ENCODE measurements around the gene SMC5.
A peak's percentile ranks its signal among the peaks of the same experiment; 100 is the strongest.
"Not testable (repeated sequence)": the region's sequence is repeated elsewhere in the genome, so short reads cannot be mapped to it uniquely, and the experiment has no call there.

SMC5 gene

DNA sequence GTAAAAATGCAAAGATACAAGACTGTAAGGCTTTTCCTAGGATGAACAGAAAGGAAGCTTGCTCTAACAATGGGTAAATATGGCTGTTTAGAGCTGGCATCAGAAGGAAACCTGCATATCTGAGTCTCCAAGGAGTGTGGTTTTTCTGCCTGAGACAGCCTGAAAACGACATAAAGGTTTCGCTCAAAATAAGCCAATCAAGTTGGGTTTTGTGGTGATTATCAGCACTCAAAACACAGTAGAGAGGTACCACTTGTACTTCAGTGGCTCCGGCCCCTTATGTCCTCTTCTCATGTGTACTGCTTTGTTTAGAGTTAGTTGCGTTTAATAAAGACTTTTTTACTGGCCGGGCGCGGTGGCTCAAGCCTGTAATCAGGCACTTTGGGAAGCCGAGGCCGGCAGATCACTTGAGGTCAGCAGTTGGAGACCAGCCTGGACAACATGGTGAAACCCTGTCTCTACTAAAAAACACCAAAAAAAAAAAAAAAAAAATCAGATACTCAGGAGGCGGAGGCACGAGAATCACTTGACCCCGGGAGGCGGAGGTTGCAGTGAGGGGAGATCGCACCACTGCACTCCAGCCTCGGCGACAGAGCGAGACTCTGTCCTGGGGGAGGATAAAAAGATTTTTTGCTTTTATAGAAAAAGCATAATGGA is 116.3 kb downstream of the SMC5 start:
- DNase-seq = no peak

DNA sequence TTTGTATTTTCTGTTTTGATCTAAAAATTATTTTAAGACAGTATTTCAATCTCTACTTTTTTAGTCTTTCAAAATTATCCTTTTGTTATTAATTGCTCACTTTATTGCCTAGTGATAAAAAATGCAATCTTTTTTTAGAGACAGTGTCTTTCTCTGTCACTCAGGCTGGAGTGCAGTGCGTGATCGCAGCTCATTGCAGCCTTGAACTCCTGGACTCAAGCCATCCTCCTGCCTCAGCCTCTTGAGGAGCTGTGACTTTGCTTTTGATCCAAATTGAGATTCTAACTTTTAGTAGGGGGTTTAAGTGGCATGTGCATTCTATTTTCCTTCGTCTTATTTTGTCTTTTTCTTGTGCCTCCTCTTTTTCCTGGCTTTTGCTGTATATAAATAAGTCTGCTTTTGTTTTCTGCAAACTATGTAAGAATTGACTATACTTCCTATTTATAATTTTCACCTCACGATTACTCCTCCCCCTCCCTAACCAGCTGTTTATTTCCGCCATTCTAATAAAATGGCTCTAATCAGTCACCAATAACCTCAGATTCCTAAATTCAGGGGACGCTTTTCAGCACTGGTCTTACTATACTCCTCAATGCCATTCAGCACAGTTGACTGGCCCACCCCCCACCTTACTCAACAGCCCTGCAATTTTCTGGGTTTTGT is 123.4 kb downstream of the SMC5 start:
- no peak for DNase-seq

DNA sequence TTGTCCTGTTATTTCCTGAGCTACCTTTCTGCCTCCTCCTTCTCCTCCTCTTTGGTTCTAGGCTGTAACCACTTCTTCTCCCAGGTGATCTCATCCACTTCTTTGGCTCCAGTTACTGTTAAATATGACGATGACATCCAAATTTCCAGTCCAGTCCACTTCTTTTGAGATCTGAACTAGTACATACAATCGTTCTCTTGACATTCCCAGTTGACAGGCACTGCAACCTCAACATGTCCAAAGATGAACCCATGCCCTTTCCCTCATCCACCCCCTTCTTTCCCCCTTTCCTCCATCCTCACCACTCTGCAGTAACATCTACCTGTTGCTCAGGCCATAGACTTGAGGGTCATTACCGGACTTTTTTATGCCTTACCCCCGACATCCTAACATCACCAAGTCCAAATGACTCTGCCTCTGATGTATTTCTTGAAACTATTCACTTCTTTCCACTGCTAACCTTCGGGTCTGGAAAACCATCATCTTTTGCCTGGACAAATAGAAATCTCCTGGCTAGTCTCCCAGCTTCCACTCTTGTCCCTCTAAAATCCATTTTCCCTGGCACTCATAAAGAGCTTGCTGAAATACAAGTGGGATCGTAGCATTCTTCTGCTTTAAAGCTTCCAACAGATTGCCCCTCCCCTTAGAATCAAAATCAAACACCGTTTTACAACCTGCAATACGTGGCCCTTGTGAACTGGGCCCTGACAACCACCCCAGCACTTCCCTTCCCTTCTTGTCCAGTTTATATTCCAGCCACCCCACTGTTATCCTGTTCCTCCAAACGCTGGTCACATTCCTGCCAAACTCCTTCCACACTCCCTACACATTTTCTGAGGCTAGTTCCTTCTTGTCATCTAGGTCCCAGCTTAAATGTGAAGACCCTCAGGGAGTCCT is 124.2 kb downstream of the SMC5 start:
- DNase-seq = no peak

DNA sequence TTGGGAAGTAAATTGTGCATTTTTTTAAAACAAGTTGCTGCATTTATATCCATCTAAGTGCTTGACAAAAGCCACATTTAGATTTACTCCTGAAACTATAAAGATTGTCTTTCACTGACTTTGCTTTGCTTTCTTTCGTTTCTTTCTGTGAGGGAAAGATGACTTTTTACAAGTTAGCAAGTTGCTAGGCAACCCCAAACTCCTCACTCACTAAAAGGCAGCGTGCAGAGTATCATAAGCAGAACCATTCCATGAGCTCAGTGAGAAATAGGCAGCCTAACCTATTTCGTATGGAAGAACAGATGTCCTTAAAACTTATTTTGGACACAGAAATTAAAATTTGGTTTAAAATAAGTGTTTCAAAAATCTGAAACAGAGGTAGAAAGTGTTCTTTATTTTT is 126.6 kb downstream of the SMC5 start:
- no peak for DNase-seq

DNA sequence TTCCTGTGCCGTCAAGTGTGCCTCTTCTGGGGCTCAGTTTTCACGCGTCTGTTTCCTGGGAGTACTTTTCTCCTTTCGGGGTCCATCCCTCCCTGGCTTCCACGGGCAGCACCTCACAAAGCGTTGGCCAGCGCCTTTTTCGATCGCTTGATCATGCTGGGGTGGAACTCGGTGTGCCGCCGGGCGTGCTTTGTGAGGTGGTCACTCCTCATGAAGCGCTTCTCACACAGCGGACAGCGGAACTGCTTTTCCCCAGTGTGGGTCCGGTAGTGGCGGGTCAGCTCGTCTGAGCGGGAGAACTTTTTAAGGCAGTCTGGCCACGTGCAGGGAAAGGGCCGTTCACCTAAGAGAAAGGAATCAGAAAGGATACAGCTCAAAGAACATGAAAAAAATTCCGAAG is 128.9 kb downstream of the SMC5 start:
- no peak for DNase-seq

DNA sequence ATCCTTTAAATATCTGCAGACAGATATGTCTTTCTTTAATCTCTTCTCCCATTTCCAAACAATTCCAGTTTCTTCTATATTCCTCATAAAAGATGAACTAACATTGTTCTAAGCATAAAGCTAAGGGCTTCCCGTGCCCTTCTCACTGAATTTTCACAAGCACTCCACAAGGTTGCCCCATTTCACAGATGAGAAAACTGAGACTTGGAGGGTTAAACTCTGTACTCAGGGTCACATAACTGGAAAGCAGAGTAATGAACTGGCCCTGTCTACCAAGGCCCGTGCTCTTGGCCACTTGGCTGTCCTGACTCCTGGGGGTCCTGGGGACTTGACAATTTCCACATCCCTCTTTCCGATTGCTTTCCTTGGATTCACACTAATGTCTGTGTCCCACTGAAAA is 130.4 kb downstream of the SMC5 start:
- no peak for DNase-seq

DNA sequence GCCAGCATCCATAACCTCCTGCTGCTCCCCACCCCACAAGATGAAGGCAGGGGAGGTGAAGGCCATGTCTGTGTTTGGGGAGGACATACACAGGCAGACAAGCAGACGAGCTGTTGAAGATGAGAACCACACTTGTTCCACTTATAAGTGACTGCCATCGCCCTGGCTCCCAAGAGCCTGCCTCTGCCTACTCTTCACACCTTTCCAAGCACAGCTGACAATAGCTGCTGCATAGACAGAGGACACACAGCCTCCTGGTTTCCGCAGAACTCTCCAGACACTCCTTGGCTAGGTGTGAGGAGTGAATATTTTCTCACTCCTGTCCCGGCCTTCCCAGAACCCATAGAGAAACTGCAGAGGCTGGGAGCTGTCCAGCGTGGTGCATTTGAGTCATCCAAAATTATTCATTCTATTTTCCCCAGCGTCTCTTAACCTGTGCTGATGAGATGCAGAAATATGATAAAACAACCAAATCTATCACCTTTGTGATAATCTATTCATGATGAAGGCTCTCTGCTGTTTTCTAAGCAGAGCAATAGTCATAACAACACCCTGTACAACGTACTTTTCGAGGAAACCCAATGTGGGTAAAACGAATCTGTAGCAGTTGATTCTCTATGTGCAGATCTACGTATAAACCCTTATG is 131.0 kb downstream of the SMC5 start:
- DNase-seq = no peak

DNA sequence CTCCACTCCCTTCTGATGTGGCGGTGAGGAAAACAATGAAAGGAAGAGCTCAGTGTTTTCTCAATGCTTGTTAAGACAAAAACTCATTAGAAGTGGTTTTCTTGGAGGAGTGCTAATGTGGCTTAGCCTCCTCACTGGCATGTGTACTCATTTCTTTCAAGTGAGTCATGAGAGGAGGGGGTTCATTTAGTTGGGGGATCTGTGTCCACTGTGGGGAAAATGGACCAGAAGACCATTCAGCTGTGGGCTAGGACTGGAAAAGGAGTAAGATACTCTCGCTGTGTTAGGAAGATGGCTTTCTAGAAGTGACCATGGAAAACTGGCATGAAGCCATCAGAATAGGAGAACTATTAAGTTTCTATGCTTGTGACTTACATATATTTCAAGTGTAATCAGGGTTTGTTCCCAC is 132.2 kb downstream of the SMC5 start:
- no peak for DNase-seq

DNA sequence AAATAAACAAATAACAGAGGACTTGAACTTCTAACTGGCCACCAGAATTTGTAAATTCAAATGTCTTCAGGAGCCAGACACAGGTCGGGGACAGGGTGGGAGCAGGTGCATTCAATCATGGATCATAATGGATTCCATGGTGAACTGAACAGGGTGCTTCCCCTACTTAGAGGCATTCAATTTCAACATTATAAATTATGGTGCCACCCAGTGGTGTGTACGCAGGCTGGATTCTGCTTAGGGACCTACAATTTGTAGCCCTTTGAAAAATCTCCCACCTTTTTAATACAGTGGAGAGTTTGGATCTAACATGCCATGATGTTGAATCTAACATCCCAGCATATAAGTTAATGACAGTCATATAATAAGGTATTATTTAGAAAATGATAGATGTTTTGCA is 133.4 kb downstream of the SMC5 start:
- DNase-seq = peak; percentile 46

DNA sequence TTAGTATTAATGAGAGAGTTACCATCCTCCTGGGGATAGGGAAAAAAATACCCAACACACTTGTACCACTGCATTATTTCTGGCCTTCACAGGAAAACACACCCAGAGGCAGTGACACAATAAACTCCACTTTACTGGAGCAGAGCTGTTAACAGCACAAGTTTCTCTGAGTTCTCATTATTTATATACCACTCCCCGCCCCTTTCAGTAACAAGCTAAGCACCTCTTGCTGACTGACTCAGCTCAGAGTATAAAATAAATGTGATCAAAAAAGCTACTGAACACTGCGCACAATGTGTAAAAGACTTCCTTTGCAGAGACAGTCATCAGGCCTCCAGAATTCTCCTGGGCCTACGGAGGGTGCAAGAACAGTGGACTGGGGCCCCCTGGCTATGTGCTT is 134.1 kb downstream of the SMC5 start:
- DNase-seq = no peak

DNA sequence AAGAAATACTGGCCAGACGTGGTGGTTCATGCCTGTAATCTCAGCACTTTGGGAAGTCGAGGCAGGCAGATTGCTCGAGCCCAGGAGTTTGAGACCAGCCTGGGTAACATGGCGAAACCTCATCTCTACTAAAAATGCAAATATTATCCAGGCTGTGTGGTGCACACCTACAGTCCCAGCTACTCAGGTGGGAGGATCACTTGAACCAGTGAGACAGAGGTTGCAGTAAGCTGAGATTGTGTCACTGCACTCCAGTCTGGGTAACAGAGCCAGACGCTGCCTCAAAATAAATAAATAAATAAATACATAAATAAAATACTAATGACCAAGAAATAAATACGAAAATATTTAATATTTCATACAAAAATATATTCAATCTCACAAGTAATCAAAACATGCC is 136.9 kb downstream of the SMC5 start:
- DNase-seq = no peak

DNA sequence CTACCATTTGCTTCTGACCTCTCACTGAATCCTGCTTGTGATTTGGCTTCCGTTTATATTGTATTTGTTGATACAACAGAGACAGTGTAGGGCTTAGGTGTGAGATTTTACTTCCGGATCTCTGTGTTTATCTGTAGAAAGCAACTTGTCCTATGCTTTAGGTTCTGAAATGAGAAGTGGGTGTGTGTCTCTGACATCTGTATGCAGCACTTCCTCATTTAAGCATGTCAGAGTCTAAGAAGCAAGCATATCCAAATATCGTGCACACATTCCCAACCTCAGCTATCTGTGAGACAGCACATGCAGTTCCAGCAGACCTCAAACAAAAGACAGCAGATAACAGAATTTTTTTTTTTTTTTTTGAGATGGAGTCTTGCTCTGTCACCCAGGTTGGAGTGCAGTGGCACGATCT is 139.4 kb downstream of the SMC5 start:
- DNase-seq = no peak

DNA sequence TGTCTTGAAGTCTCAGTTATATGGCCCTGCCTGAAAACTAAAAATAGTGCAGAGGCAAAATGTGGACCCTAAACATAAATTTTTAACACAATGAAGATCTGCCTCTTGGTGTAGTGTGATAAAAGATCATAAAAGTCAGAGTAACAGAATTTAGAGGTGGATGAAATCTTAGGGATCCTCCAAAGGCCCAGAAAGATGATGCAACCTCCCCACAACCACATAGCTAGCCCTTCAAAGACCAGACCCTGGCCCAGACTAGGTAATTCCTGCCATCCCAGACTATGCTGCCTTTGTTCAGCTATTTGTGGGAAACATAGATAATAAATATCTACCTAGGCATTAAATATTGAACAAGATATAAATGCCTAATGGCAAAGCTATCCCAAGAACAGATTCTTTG is 140.4 kb downstream of the SMC5 start:
- DNase-seq = no peak

DNA sequence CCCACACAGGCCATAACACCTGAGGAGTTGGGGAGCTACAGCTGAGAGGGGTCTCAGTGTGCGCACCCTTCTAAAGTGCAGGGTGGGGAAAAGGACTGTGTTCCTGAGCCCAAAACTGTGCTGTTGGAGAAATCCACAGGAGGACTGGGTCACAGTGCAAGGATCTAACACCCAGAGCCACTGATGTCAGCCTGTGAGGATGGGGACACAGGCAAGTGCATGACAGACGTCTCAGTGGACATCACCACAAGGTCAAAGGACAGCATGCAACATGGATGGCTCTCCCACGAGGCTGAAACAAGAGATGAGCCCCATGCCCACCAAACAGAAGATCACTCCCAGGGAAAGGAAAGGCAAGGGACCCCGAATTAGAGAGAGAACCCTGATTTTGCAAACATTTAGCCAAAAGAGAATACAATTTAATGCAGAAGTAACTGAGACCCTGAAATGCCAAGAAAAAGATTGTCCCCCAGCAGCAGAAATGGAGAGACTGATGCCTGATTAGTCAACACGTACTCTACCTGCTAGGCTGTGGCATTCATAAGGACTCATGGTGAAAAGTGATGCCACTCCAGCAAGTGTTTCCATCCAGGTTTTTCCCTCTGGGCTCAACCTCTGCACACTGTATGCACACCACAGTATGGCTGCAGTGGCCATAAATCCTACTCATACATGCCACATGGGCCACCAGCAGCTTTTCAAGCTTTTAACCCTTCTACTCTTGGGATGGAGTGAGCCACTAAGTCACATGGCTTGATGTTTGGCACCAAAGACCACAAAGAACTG is 141.5 kb downstream of the SMC5 start:
- DNase-seq = no peak

DNA sequence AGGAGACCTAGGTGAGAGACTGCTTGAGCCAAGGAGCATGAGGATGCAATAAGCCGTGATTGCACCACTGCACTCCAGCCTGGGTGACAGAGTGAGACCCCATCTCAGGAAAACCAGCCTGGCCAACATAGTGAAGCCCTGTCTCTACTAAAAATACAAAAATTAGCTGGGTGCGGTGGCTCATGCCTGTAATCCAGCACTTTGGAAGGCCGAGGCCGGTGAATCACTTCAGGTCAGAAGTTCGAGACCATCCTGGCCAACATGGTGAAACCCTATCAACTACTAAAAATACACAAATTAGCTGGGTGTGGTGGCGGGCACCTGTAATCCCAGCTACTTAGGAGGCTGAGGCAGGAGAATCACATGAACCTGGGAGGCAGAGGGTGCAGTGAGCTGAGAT is 142.5 kb downstream of the SMC5 start:
- DNase-seq = not testable (repeated sequence)

DNA sequence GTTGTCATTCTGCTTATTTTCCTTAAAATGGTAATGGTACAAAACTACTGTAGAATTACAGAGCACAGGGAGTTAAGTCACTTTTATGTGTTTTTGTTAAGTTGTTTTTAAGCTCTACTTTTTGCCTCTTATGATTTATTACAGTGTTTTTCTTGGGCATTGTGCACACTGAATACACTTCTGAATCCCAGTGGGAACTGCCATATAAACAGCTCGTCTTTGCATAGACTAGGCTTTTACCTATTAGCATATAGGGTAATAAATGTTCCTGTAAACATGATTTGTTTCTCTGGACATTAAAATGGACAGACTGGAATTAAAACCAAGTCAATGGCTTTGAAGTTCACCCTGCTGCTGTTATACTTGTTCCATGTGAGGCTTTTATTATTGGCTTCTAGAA is 143.4 kb downstream of the SMC5 start:
- DNase-seq = no peak

DNA sequence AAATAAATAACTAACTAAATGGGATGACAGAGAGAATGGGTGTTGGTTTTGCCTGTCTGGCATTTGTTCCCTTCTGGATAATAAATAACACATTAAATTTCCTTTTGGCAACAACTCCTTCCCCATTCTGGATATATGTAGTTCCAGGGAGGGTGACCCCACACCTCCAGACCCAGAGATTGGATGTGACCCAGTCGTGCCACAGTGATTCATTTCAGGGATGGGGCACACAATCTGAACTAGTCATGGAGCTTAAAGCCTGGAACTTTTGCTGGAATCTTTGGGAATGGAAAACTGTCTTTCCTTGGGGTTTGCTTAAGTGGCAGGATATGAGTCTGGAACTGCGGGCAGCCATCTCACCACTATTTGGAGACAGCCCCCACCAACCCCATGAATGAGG is 144.4 kb downstream of the SMC5 start:
- DNase-seq = no peak

DNA sequence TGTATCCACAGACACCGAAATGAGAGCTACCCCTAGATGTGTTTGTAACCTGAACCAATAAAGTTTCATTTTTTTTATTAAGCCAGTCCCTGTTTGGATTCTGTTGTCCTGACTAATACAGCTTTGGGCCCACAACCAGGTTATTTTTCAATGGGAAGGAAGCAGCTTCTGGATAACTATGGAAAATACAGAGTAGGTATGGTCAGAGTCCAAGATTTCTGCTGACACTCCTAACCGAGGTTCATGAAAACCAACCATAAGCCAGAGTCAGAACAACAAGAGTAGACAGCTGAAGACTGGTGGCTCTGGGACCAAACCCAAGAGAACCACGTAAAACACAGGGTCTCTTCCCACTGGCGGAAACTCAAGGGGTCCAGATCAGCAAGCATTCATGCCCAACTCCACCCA is 144.8 kb downstream of the SMC5 start:
- no peak for DNase-seq

DNA sequence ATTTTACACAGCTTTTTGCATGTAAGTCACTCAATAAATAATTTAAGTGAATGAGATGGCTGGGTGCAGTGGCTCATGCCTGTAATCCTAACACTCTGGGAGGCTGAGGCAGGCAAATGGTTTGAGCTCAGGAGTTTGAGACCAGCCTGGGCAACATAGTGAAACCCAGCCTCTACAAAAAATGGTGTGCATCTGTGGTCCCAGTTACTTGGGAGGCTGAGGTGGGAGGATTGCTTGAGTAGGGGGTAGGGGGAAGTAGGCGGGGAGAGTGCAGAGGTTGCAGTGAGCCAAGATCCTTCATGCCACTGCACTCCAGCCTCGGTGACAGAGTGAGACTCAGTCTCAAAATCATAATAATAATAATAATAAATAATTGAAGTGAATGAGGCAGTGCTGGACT is 145.5 kb downstream of the SMC5 start:
- DNase-seq = no peak
